Measurements from ENCODE around the gene CACNA1I. TPM values are rescaled to one million over a fixed set of nuclear protein-coding genes. Genes with fewer than 3 reads are reported as not detected.

CACNA1I gene
- total and polyA plus RNA-seq, 9 donors, result 0.02 to 0.23 (median 0.09) TPM; not detected in 1

DNA sequence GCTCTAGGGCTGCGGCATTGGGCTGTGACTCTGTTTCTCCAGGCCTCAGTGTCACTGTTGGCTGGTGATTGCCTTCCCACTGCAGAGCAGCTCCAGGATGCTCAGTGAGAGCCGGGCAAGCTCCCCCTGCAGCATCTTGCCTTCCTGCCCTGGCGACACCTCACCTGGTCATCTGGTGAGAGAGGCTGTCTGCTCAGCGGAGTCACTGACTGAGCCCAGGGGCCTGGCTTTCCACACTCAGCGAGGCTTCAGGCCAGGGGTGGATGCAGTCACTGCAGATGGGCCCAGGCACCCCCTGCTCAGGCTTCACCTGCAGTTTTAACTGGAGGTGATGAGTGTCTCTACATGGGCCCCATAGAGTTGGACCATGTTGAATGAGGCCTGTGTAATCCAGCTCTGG lies 136.8 kb downstream of the CACNA1I start:
- no peaks in the 10 kb centered on the region for H3K36me3 ChIP-seq
- H3K9me3 ChIP-seq, result no peaks in the 10 kb centered on the region
- peaks cover 5% of the 10 kb centered on the region for H3K4me1 ChIP-seq (ENCODE audit: insufficient read depth)
- no peak overlapping the region for H3K27ac ChIP-seq
- intact Hi-C loops (cut with DNase I), result no loop called here
- no peak overlapping the region for H3K4me3 ChIP-seq
- TF ChIP-seq, protein P1, sequence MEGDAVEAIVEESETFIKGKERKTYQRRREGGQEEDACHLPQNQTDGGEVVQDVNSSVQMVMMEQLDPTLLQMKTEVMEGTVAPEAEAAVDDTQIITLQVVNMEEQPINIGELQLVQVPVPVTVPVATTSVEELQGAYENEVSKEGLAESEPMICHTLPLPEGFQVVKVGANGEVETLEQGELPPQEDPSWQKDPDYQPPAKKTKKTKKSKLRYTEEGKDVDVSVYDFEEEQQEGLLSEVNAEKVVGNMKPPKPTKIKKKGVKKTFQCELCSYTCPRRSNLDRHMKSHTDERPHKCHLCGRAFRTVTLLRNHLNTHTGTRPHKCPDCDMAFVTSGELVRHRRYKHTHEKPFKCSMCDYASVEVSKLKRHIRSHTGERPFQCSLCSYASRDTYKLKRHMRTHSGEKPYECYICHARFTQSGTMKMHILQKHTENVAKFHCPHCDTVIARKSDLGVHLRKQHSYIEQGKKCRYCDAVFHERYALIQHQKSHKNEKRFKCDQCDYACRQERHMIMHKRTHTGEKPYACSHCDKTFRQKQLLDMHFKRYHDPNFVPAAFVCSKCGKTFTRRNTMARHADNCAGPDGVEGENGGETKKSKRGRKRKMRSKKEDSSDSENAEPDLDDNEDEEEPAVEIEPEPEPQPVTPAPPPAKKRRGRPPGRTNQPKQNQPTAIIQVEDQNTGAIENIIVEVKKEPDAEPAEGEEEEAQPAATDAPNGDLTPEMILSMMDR (IDR thresholded peaks at IDR 0.05), result no peak
- H3K27me3 ChIP-seq, result no peaks in the 10 kb centered on the region
- whole genome bisulfite sequencing, 3 donors, result 85 to 97% (median 95%) methylated on average over 5 of the region's 5 CpGs
- DNase-seq, result no peak

DNA sequence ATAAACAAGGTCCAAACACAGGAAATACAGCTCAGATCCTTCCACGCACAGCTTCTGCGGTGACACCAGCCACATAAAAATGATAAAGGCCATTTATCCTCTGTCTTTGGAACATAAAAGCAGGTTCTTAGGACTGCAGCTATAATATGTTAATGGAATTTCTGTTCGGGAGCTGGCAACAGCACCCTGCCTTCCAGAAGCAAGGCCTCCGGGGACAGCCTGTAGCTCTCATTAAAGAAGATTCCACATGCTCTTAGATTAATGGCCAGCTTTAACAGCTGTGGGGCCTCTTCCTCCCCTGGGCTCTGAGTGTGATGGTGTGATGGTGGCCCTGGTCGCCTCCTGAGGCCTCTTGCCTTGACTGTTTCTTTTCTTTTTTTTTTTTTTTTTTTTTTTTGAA lies 137.3 kb downstream of the CACNA1I start:
- 46 to 57% (median 57%) methylated on average over 5 of the region's 5 CpGs for WGBS, 3 donors
- no peak for DNase-seq
- Histone ChIP-seq H3K4me3 (no peak overlapping the region), H3K27me3 (no peaks in the 10 kb centered on the region), H3K27ac (no peak overlapping the region), H3K36me3 (no peaks in the 10 kb centered on the region), H3K4me1 (ENCODE audit: insufficient read depth) (peaks cover 5% of the 10 kb centered on the region), H3K9me3 (no peaks in the 10 kb centered on the region)
- intact Hi-C loops (cut with DNase I), result no loop called here
- no peak for TF ChIP-seq EP300 (IDR thresholded peaks at IDR 0.05)
- TF ChIP-seq POLR2A (IDR thresholded peaks at IDR 0.05), result no peak
- TF ChIP-seq, protein P1 (IDR thresholded peaks at IDR 0.05), result no peak

DNA sequence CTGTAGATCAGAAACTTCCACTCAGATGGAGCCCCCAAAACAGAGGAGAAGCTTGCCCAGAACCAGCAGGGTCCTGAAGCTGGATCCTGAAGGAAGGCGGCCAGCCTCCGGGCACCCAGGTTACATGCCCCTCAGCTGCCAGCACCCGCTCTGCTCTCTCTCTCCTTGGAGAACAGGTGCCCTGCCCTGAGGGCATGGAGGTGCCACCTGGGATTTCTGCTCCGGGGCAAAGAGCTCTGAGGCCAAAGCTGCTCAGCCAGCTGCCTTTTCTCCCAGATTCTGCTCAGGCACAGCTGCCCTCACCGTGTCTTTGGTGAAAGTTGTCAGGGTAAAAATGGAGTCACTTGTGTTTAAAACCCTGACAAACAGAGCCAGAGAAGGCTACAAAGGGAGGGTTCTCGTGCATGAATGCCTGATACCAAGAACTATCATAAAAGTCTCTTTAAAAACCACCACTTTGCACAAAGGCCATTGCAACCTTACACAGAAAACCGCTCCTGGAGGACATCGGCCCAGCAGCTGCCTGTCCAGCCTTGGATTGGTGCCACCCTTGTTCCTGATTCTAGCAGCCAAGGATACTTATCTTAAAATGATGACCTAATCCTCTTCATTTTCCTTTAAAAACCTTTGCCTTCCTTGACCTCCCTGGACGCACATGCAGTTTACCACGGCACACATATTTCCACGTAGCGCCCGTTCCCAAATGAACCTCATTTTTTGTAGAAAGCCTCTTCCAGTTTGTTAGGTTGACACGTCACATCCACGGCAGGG lies 140.0 kb downstream of the CACNA1I start:
- intact Hi-C loops (cut with DNase I), result no loop called here
- WGBS, 3 donors, result 31 to 41% (median 34%) methylated on average over 15 of the region's 15 CpGs
- no peaks in the 10 kb centered on the region for H3K36me3 ChIP-seq
- no peak overlapping the region for H3K27ac ChIP-seq
- TF ChIP-seq POLR2A (IDR thresholded peaks at IDR 0.05) (no peak), EP300 (IDR thresholded peaks at IDR 0.05) (no peak)
- TF ChIP-seq, protein P1 (IDR thresholded peaks at IDR 0.05), result no peak
- H3K4me3 ChIP-seq, result no peak overlapping the region
- no peaks in the 10 kb centered on the region for H3K4me1 ChIP-seq (ENCODE audit: insufficient read depth)
- no peaks in the 10 kb centered on the region for H3K9me3 ChIP-seq
- peak in 2 of 5 donors; percentile 28 to 47 for DNase-seq
- H3K27me3 ChIP-seq, result no peaks in the 10 kb centered on the region

DNA sequence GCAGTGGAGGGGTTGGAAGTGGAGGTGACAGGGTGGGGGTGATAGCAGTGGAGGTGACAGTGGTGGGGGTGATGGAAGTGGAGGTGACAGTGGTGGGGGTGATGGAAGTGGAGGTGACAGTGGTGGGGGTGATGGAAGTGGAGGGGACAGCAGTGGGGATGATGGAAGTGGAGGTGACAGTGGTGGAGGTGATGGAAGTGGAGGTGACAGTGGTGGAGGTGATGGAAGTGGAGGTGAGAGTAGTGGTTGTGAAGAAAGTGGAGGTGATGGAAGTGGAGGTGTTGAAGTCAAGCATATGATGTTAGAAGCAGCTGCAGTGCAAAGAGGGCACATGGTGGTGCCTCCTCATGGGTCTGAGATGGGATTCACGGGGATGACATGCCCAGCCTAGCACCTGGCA lies 141.5 kb downstream of the CACNA1I start:
- no peak for TF ChIP-seq EP300 (IDR thresholded peaks at IDR 0.05)
- TF ChIP-seq POLR2A (IDR thresholded peaks at IDR 0.05), result no peak
- TF ChIP-seq, protein P1 (IDR thresholded peaks at IDR 0.05), result no peak

More for the DNA sequence above, 141.5 kb downstream of the CACNA1I start:
- Histone ChIP-seq H3K27me3 (no peaks in the 10 kb centered on the region), H3K27ac (no peak overlapping the region), H3K4me3 (no peak overlapping the region), H3K4me1 (ENCODE audit: insufficient read depth) (no peaks in the 10 kb centered on the region), H3K36me3 (no peaks in the 10 kb centered on the region), H3K9me3 (no peaks in the 10 kb centered on the region)
- WGBS, 3 donors, result 78 to 100% (median 88%) methylated on average over 1 of the region's 1 CpG
- intact Hi-C loops (cut with DNase I), result no loop called here
- DNase-seq, result no peak
